Body of pancreas (tissue), 4 donors: Measurements from ENCODE around the gene FKBP10.

ENCODE experiments used
- POLR2A ChIP-seq, 3 donors: fragments of 450-650 bp; IDR thresholded peaks; one replicate each; pipeline ENCODE4 v1.6.1; 2016; ENCODE audit warnings: antibody characterized with exemption in 3 of 3, mild to moderate bottlenecking in 2 of 3
- TF ChIP-seq, protein P1 (sequence below), 7 experiments: fragments of 450-650 bp in 4 of 7; fragments of 200-600 bp in 3 of 7; sonication (generic) in 3 of 7; IDR thresholded peaks; one replicate each; pipeline ENCODE4 v1.5.1; 2016 to 2019; ENCODE audit warnings: antibody characterized with exemption in 7 of 7

DNA sequence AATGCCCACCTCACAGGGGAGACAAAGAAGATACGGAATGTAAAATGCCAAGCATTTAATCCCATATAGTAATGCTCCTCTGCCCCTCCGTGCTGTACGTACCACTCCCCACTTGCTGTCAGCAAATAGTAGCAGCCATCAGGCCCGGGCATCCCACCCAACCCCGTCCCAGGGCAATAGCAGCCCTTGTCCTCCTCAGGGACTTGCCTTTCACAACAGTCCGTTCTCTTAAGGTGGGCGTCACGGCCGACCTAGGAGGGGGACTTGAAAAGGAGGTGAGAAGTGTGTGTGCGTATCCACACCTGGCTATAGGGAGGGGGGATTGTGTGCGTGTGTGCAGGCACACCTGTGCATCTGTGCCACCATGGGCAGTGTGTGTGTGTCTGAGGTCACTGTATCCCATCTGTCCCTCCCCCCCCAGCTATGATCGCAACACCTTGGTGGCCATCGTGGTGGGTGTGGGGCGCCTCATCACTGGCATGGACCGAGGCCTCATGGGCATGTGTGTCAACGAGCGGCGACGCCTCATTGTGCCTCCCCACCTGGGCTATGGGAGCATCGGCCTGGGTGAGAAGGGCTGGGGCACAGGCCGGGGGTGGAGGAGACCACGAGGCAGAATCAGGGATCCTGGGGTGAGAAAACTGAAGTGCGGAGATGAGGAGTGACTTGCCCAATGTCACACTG, 4.0 kb downstream of the FKBP10 start:
- TF ChIP-seq, protein P1, sequence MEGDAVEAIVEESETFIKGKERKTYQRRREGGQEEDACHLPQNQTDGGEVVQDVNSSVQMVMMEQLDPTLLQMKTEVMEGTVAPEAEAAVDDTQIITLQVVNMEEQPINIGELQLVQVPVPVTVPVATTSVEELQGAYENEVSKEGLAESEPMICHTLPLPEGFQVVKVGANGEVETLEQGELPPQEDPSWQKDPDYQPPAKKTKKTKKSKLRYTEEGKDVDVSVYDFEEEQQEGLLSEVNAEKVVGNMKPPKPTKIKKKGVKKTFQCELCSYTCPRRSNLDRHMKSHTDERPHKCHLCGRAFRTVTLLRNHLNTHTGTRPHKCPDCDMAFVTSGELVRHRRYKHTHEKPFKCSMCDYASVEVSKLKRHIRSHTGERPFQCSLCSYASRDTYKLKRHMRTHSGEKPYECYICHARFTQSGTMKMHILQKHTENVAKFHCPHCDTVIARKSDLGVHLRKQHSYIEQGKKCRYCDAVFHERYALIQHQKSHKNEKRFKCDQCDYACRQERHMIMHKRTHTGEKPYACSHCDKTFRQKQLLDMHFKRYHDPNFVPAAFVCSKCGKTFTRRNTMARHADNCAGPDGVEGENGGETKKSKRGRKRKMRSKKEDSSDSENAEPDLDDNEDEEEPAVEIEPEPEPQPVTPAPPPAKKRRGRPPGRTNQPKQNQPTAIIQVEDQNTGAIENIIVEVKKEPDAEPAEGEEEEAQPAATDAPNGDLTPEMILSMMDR (IDR thresholded peaks at IDR 0.05) = no peak
- TF ChIP-seq POLR2A (IDR thresholded peaks at IDR 0.05) = no peak
